ENCODE data around the gene PCNX4. TPM values are rescaled to one million over a fixed set of nuclear protein-coding genes. Genes with fewer than 3 reads are reported as not detected.

PCNX4 gene
- polyA plus RNA-seq, 1 donor: 120 TPM

- no peak for DNase-seq
These were observed 113.4 kb downstream of the PCNX4 start for GRCh38 chr14:60204843-60205774.

GRCh38 chr14:60206249-60206670, 114.5 kb downstream of the PCNX4 start:
- no peak for DNase-seq

GRCh38 chr14:60206837-60207533, 115.3 kb downstream of the PCNX4 start:
- no peak for DNase-seq

- DNase-seq: no peak
These were observed 119.0 kb downstream of the PCNX4 start for GRCh38 chr14:60210703-60211102.

- no peak for DNase-seq
These were observed 119.4 kb downstream of the PCNX4 start for GRCh38 chr14:60211153-60211552.

GRCh38 chr14:60212503-60213371, 121.0 kb downstream of the PCNX4 start:
- DNase-seq: no peak

GRCh38 chr14:60214003-60214402, 122.3 kb downstream of the PCNX4 start:
- DNase-seq: no peak

GRCh38 chr14:60214415-60215126, 122.8 kb downstream of the PCNX4 start:
- no peak for DNase-seq

- DNase-seq: no peak
These were observed 123.4 kb downstream of the PCNX4 start for GRCh38 chr14:60215127-60215444.

- no peak for DNase-seq
These were observed 124.0 kb downstream of the PCNX4 start for GRCh38 chr14:60215520-60216420.

- DNase-seq: no peak
These were observed 126.0 kb downstream of the PCNX4 start for GRCh38 chr14:60217713-60218112.

Other genes with a start within 250 kb of the PCNX4 start
- 3.9 TPM for gene RTN1, start 221.1 kb upstream of the PCNX4 start, polyA plus RNA-seq (ENCODE audit: insufficient read length)
- 3.8 TPM for gene LRRC9, start 171.8 kb upstream of the PCNX4 start, polyA plus RNA-seq (ENCODE audit: insufficient read length)
- gene DHRS7, start 73.5 kb downstream of the PCNX4 start, polyA plus RNA-seq (ENCODE audit: insufficient read length): 71.6 TPM
- gene PPM1A, start 157.3 kb downstream of the PCNX4 start, polyA plus RNA-seq (ENCODE audit: insufficient read length): 85.2 TPM

Data from left kidney (tissue), 2 donors.